ENCODE results near the gene BCAS3. TPM values are rescaled to one million over a fixed set of nuclear protein-coding genes. Genes with fewer than 3 reads are reported as not detected.

Gene BCAS3
- total RNA-seq, 6 experiments from 2014 or later, result 9.2 to 22.1 (median 14.2) TPM

GRCh38 chr17:60908324-60908723 lies 230.7 kb downstream of the BCAS3 start:
- no peak for TF ChIP-seq POLR2A (IDR thresholded peaks at IDR 0.05)
- no peak for TF ChIP-seq CTCF (IDR thresholded peaks at IDR 0.05)
- H3K27me3 ChIP-seq, result no peaks in the 10 kb centered on the region
- H3K27ac ChIP-seq, result no peak overlapping the region
- WGBS (ENCODE audit: insufficient coverage, low coverage, low lambda C conversion rate, missing lambda C conversion rate), result 72% methylated on average over 3 of the region's 4 CpGs
- ATAC-seq (no peak), DNase-seq (no peak)
- no peaks in the 10 kb centered on the region for H3K36me3 ChIP-seq
- no peaks in the 10 kb centered on the region for H3K9me3 ChIP-seq
- H3K4me1 ChIP-seq, result no peaks in the 10 kb centered on the region
- intact Hi-C loops (cut with DNase I), result no loop called here
- H3K4me3 ChIP-seq, result no peak overlapping the region

GRCh38 chr17:60909405-60909804 lies 231.8 kb downstream of the BCAS3 start:
- no peaks in the 10 kb centered on the region for H3K9me3 ChIP-seq
- ATAC-seq, result no peak

GRCh38 chr17:60910415-60910814 lies 232.8 kb downstream of the BCAS3 start:
- no peak for ATAC-seq
- TF ChIP-seq POLR2A (IDR thresholded peaks at IDR 0.05), result no peak
- no peak for TF ChIP-seq CTCF (IDR thresholded peaks at IDR 0.05)
- Histone ChIP-seq H3K36me3 (no peaks in the 10 kb centered on the region), H3K9me3 (no peaks in the 10 kb centered on the region), H3K4me3 (no peak overlapping the region), H3K27ac (no peak overlapping the region), H3K4me1 (no peaks in the 10 kb centered on the region), H3K27me3 (no peaks in the 10 kb centered on the region)
- no peak for DNase-seq
- intact Hi-C loops (cut with DNase I), result no loop called here
- WGBS (ENCODE audit: insufficient coverage, low coverage, low lambda C conversion rate, missing lambda C conversion rate), result 100% methylated on average over 3 of the region's 6 CpGs

More at GRCh38 chr17:60909405-60909804, 231.8 kb downstream of the BCAS3 start:
- H3K4me1 ChIP-seq, result no peaks in the 10 kb centered on the region
- no peak for TF ChIP-seq POLR2A (IDR thresholded peaks at IDR 0.05)
- TF ChIP-seq CTCF (IDR thresholded peaks at IDR 0.05), result no peak
- no peak overlapping the region for H3K27ac ChIP-seq
- no peak overlapping the region for H3K4me3 ChIP-seq
- H3K36me3 ChIP-seq, result no peaks in the 10 kb centered on the region
- no peak for DNase-seq
- no peaks in the 10 kb centered on the region for H3K27me3 ChIP-seq
- intact Hi-C loops (cut with DNase I), result no loop called here
- WGBS (ENCODE audit: insufficient coverage, low coverage, low lambda C conversion rate, missing lambda C conversion rate), result 69% methylated on average over 1 of the region's 1 CpG

GRCh38 chr17:60914078-60914477 lies 236.4 kb downstream of the BCAS3 start:
- 88% methylated on average over 1 of the region's 1 CpG for WGBS (ENCODE audit: insufficient coverage, low coverage, low lambda C conversion rate, missing lambda C conversion rate)
- H3K27ac ChIP-seq, result no peak overlapping the region
- DNase-seq, result no peak
- no peak overlapping the region for H3K4me3 ChIP-seq
- TF ChIP-seq POLR2A (IDR thresholded peaks at IDR 0.05), result no peak
- TF ChIP-seq CTCF (IDR thresholded peaks at IDR 0.05), result no peak
- H3K9me3 ChIP-seq, result peaks cover 0 to 4% (median 0%) of the 10 kb centered on the region in 4 donors
- H3K36me3 ChIP-seq, result no peaks in the 10 kb centered on the region
- no peaks in the 10 kb centered on the region for H3K4me1 ChIP-seq
- no peaks in the 10 kb centered on the region for H3K27me3 ChIP-seq
- no peak for ATAC-seq
- intact Hi-C loops (cut with DNase I), result no loop called here

- intact Hi-C loops (cut with DNase I), result no loop called here
- Histone ChIP-seq H3K4me3 (no peak overlapping the region), H3K36me3 (no peaks in the 10 kb centered on the region), H3K4me1 (no peaks in the 10 kb centered on the region), H3K27ac (no peak overlapping the region), H3K27me3 (no peaks in the 10 kb centered on the region), H3K9me3 (peaks cover 0 to 4% (median 0%) of the 10 kb centered on the region in 4 donors)
- TF ChIP-seq CTCF (IDR thresholded peaks at IDR 0.05) (no peak), POLR2A (IDR thresholded peaks at IDR 0.05) (no peak)
- DNase-seq (no peak), ATAC-seq (no peak)
- 80% methylated on average over 1 of the region's 1 CpG for WGBS (ENCODE audit: insufficient coverage, low coverage, low lambda C conversion rate, missing lambda C conversion rate)
These were observed 238.4 kb downstream of the BCAS3 start for GRCh38 chr17:60916043-60916442.
